Activated CD4-positive, alpha-beta T cell treated with anti-CD3 and anti-CD28 coated beads, Interleukin-2, amount 50 U/mL, for 16 hours (primary cell): ENCODE data around the gene C19orf85.
"Not testable (repeated sequence)": the region's sequence is repeated elsewhere in the genome, so short reads cannot be mapped to it uniquely, and the experiment has no call there.

Source experiments
- DNase-seq: peaks from one replicate; pipeline ENCODE4 v3.0.0-alpha.2; 2020

Gene C19orf85

GRCh38 chr19:55455576-55456235, 8.8 kb downstream of the C19orf85 start:
- DNase-seq = no peak

- peak; percentile 52 for DNase-seq
These were observed 9.7 kb downstream of the C19orf85 start for GRCh38 chr19:55454787-55455243.

GRCh38 chr19:55453511-55454260, 10.9 kb downstream of the C19orf85 start:
- no peak for DNase-seq

GRCh38 chr19:55452749-55453346, 11.7 kb downstream of the C19orf85 start:
- peak; percentile 59 for DNase-seq

GRCh38 chr19:55451965-55452748, 12.4 kb downstream of the C19orf85 start:
- no peak for DNase-seq

GRCh38 chr19:55451163-55451964, 13.2 kb downstream of the C19orf85 start:
- no peak for DNase-seq

- DNase-seq = no peak
These were observed 15.1 kb downstream of the C19orf85 start for GRCh38 chr19:55449469-55449868.

GRCh38 chr19:55448175-55448490, 16.4 kb downstream of the C19orf85 start:
- DNase-seq = not testable (repeated sequence)

- DNase-seq = no peak
These were observed 17.0 kb downstream of the C19orf85 start for GRCh38 chr19:55447421-55448174.

- DNase-seq = no peak
These were observed 18.5 kb downstream of the C19orf85 start for GRCh38 chr19:55446060-55446459.

- DNase-seq = no peak
These were observed 19.9 kb downstream of the C19orf85 start for GRCh38 chr19:55444646-55445045.

GRCh38 chr19:55443824-55444480, 20.6 kb downstream of the C19orf85 start:
- no peak for DNase-seq

GRCh38 chr19:55443045-55443823, 21.3 kb downstream of the C19orf85 start, which contains the start of gene SHISA7:
Gene SHISA7 (minus strand): TSS chr19:55443300. CDS start chr19:55442863, 437 bp downstream.
- no peak for DNase-seq

- no peak for DNase-seq
These were observed 22.1 kb downstream of the C19orf85 start for GRCh38 chr19:55442372-55442961.

GRCh38 chr19:55441692-55442321, 22.7 kb downstream of the C19orf85 start:
- DNase-seq = no peak

- no peak for DNase-seq
These were observed 23.2 kb downstream of the C19orf85 start for GRCh38 chr19:55441319-55441691.

- DNase-seq = no peak
These were observed 24.0 kb downstream of the C19orf85 start for GRCh38 chr19:55440411-55441105.

- DNase-seq = no peak
These were observed 25.5 kb downstream of the C19orf85 start for GRCh38 chr19:55439052-55439451.

GRCh38 chr19:55437410-55437809, 27.1 kb downstream of the C19orf85 start:
- DNase-seq = no peak
